Lower leg skin (tissue), 3 donors: Measurements from ENCODE around the gene FOXP4.

Source experiments
- CTCF ChIP-seq, 3 donors: fragments of 450-650 bp; IDR thresholded peaks; one replicate each; pipeline ENCODE4 v1.5.1; 2016; ENCODE audit warnings: antibody characterized with exemption in 3 of 3, mild to moderate bottlenecking in 3 of 3, moderate library complexity in 2 of 3
- POLR2A ChIP-seq, 2 donors: fragments of 450-650 bp; IDR thresholded peaks; one replicate each; pipeline ENCODE4 v1.6.1; 2016 to 2017; ENCODE audit warnings: antibody characterized with exemption in 2 of 2, mild to moderate bottlenecking in 1 of 2, moderate library complexity in 1 of 2

- TF ChIP-seq POLR2A (IDR thresholded peaks at IDR 0.05) (no peak), CTCF (IDR thresholded peaks at IDR 0.05) (no peak)
These were observed 62.4 kb downstream of the FOXP4 start for GRCh38 chr6:41608443-41609151.
